HCT116 (cell line): ENCODE measurements around the gene TNNC1. TPM values are rescaled to one million over a fixed set of nuclear protein-coding genes. Genes with fewer than 3 reads are reported as not detected.

Experiments
- ATAC-seq: fragments of 200-7000 bp; cut with Tn5 transposase; 2 replicates; pipeline ENCODE4 v1.9.1; 2020; ENCODE audit warnings: mild to moderate bottlenecking, moderate library complexity
- BruUV-seq: library from RNA; stranded (reverse); fragments of 400-500 nt; replicated peaks from 2 replicates; lab custom pipeline; 2021; lab: Mats Ljungman, UMichigan
- CTCF ChIA-PET: fragments of 300-600 bp; sonication (Branson Sonifier 250); formaldehyde crosslinking; loops from one replicate; lab custom pipeline; 2021; ENCODE audit warnings: antibody characterized with exemption; lab: Charles Lee
- POLR2A ChIA-PET: fragments of 300-600, 350-600 bp; sonication (Branson Sonifier 250); formaldehyde crosslinking; loops from one replicate; lab custom pipeline; 2021; ENCODE audit warnings: antibody characterized with exemption; lab: Charles Lee
- RAD21 ChIA-PET, 2 experiments: fragments of 300-600 bp; sonication (Branson Sonifier 250); formaldehyde crosslinking; loops; one replicate each; lab custom pipeline; 2023; ENCODE audit warnings: low total read pairs in 2 of 2; ENCODE audit not compliant: uncharacterized antibody in 2 of 2, unreplicated experiment in 2 of 2, low non-redundant PET in 1 of 2; lab: Charles Lee
- DNase-seq: peaks from one replicate; pipeline ENCODE4 v3.0.0-alpha.2; 2010; ENCODE audit warnings: low read depth, low spot score
- H2AFZ ChIP-seq: fragments of 200-600 bp; shearing (Covaris generic), sonication (generic); 2 replicates; pipeline ENCODE4 v1.6.1; 2017; ENCODE audit warnings: low read depth, mixed run types, mixed read lengths, antibody characterized with exemption, low read length; ENCODE audit not compliant: poor library complexity, severe bottlenecking
- H3K27ac ChIP-seq: 2 replicates; pipeline ENCODE4 v1.5.1; 2012; ENCODE audit warnings: low read depth, low read length
- H3K27me3 ChIP-seq: fragments of 200-600 bp; sonication (generic); 2 replicates; pipeline ENCODE4 v1.6.1; 2016; ENCODE audit warnings: mixed run types, low read length, mixed read lengths; ENCODE audit not compliant: insufficient read depth
- H3K36me3 ChIP-seq, 2 experiments: fragments of 200-500 bp in 1 of 2; fragments of 200-600 bp in 1 of 2; sonication (Bioruptor generic) in 1 of 2; sonication (generic) in 1 of 2; 2 replicates each; pipeline versions ENCODE4 v1.5.1 to v1.6.1; 2014 to 2016; ENCODE audit warnings: low read length in 2 of 2, inconsistent platforms in 1 of 2, mixed read lengths in 1 of 2, mixed run types in 1 of 2; ENCODE audit not compliant: insufficient read depth in 2 of 2, control insufficient read depth in 1 of 2
- H3K4me1 ChIP-seq, 2 experiments: fragments of 200-600 bp in 1 of 2; sonication (generic) in 1 of 2; 2 replicates each; pipeline versions ENCODE4 v1.5.1 to v1.6.1; 2012 to 2017; ENCODE audit warnings: low read length in 2 of 2, inconsistent platforms in 1 of 2, mild to moderate bottlenecking in 1 of 2, mixed read lengths in 1 of 2, mixed run types in 1 of 2, moderate library complexity in 1 of 2; ENCODE audit not compliant: insufficient read depth in 2 of 2, control insufficient read depth in 1 of 2
- H3K4me2 ChIP-seq: fragments of 200-600 bp; sonication (generic); 2 replicates; pipeline ENCODE4 v1.6.1; 2017; ENCODE audit warnings: mixed run types, low read length, mixed read lengths
- H3K4me3 ChIP-seq, 2 experiments: fragments of 200-600 bp in 1 of 2; sonication (generic) in 1 of 2; replicated peaks in 1 of 2; 2 replicates each; pipeline ENCODE4 v1.5.1; 2011 to 2016; ENCODE audit warnings: low read length in 2 of 2, control low read depth in 1 of 2, low read depth in 1 of 2, mild to moderate bottlenecking in 1 of 2, mixed read lengths in 1 of 2, mixed run types in 1 of 2
- H3K79me2 ChIP-seq: fragments of 200-600 bp; sonication (generic); 2 replicates; pipeline ENCODE4 v1.6.1; 2017; ENCODE audit warnings: mild to moderate bottlenecking, mixed run types, low read length, moderate library complexity, mixed read lengths; ENCODE audit not compliant: insufficient read depth
- H3K9ac ChIP-seq: fragments of 200-600 bp; sonication (generic); 2 replicates; pipeline ENCODE4 v1.6.1; 2016; ENCODE audit warnings: low read length, mixed read lengths
- H3K9me2 ChIP-seq: fragments of 200-600 bp; sonication (generic), shearing (Covaris generic); 2 replicates; pipeline ENCODE4 v1.6.1; 2017; ENCODE audit warnings: mixed run types, mild to moderate bottlenecking, moderate library complexity; ENCODE audit not compliant: insufficient read depth
- H3K9me3 ChIP-seq, 2 experiments: fragments of 200-500 bp in 1 of 2; fragments of 200-600 bp in 1 of 2; sonication (Bioruptor generic) in 1 of 2; sonication (generic) in 1 of 2; 2 replicates each; pipeline ENCODE4 v1.6.1; 2014 to 2017; ENCODE audit warnings: low read length in 2 of 2, mixed read lengths in 2 of 2, inconsistent platforms in 1 of 2, low read depth in 1 of 2, mild to moderate bottlenecking in 1 of 2, mixed run types in 1 of 2, moderate library complexity in 1 of 2; ENCODE audit not compliant: control insufficient read depth in 1 of 2, insufficient read depth in 1 of 2
- H4K20me1 ChIP-seq: fragments of 200-600 bp; sonication (generic), shearing (Covaris generic); 2 replicates; pipeline ENCODE4 v1.6.1; 2017; ENCODE audit warnings: mixed run types, mild to moderate bottlenecking, moderate library complexity; ENCODE audit not compliant: insufficient read depth
- ATF3 ChIP-seq: IDR thresholded peaks from 2 replicates; pipeline ENCODE4 v1.6.1; 2012
- CEBPB ChIP-seq: IDR thresholded peaks from 2 replicates; pipeline ENCODE4 v1.6.1; 2012; ENCODE audit warnings: low read depth
- ELF1 ChIP-seq: IDR thresholded peaks from 2 replicates; pipeline ENCODE4 v1.6.1; 2012; ENCODE audit warnings: low read depth, borderline replicate concordance
- EZH2phosphoT487 ChIP-seq: fragments of 200-600 bp; IDR thresholded peaks from 2 replicates; pipeline ENCODE4 v1.6.1; 2018; ENCODE audit warnings: antibody characterized with exemption, borderline replicate concordance
- JUND ChIP-seq: IDR thresholded peaks from 2 replicates; pipeline ENCODE4 v1.6.1; 2012
- RAD21 ChIP-seq: IDR thresholded peaks from 2 replicates; pipeline ENCODE4 v1.6.1; 2012; ENCODE audit warnings: low read depth, mild to moderate bottlenecking
- SIN3A ChIP-seq: IDR thresholded peaks from 2 replicates; pipeline ENCODE4 v1.6.1; 2012; ENCODE audit warnings: low read depth
- SRF ChIP-seq: IDR thresholded peaks from 2 replicates; pipeline ENCODE4 v1.6.1; 2012; ENCODE audit warnings: low read depth
- ZBTB33 ChIP-seq: IDR thresholded peaks from 2 replicates; pipeline ENCODE4 v1.6.1; 2011; ENCODE audit warnings: mild to moderate bottlenecking, low read length, moderate library complexity; ENCODE audit not compliant: insufficient replicate concordance; ENCODE audit errors: extremely low read depth
- ZFX ChIP-seq: fragments of 450-650 bp; IDR thresholded peaks from 2 replicates; pipeline ENCODE4 v1.6.1; 2017
- ZNF274 ChIP-seq: fragments of 200-500 bp; sonication (Bioruptor generic); IDR thresholded peaks from 2 replicates; pipeline ENCODE4 v1.6.1; 2014; ENCODE audit warnings: mild to moderate bottlenecking, low read depth, low read length, inconsistent platforms
- intact Hi-C: fragments of 100-400 bp; cut with micrococcal nuclease; formaldehyde crosslinking; loops from 2 replicates; pipeline ENCODE4 v1.10.0; 2022
- total RNA-seq: library from RNA; stranded (reverse); gene quantifications from one replicate; pipeline ENCODE4 v1.2.1, GENCODE V29; 2021; ENCODE audit not compliant: unreplicated experiment
- TF ChIP-seq, protein P1 (sequence below), 3 experiments: fragments of 200-600 bp in 1 of 3; sonication (generic) in 1 of 3; IDR thresholded peaks in 2 of 3; conservative IDR thresholded peaks in 1 of 3; 2 replicates each; pipeline ENCODE4 v1.5.1; 2012 to 2017; ENCODE audit warnings: low read depth in 2 of 3, low read length in 2 of 3, antibody characterized with exemption in 1 of 3, borderline replicate concordance in 1 of 3, control low read depth in 1 of 3, mild to moderate bottlenecking in 1 of 3, mixed read lengths in 1 of 3, mixed run types in 1 of 3, moderate library complexity in 1 of 3; ENCODE audit not compliant: insufficient read depth in 1 of 3
- TF ChIP-seq, protein P2 (sequence below): IDR thresholded peaks from 2 replicates; pipeline ENCODE4 v1.6.1; 2012

TNNC1 gene
- total RNA-seq, 1 experiment from 2014 or later, result 2.2 TPM

DNA sequence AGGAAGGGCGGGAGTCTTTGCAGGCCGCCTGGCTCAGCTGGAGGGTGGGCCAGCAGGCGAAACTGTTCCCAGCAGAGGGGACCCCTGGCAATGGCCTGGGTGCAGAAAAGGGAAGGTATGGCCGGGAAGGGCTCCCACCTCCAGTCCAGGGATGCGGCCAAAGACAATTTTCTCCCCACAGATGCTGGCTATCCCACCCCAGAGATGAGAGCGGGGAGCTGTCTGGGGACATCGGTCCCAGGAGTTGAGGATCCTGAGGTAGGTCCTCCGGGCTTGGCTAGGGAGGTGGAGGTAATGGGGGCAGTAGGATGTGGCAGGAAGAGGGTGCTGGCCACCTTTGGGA lies 10.6 kb downstream of the TNNC1 start:
- Histone ChIP-seq H4K20me1 (no peaks in the 10 kb centered on the region), H3K9ac (no peak overlapping the region), H3K79me2 (no peaks in the 10 kb centered on the region), H3K4me2 (no peak overlapping the region), H3K36me3 (no peaks in the 10 kb centered on the region), H3K27ac (no peak overlapping the region), H3K27me3 (no peaks in the 10 kb centered on the region), H3K9me3 (no peaks in the 10 kb centered on the region), H3K9me2 (no peaks in the 10 kb centered on the region), H2AFZ (no peak overlapping the region), H3K4me3 (no peak overlapping the region), H3K4me1 (peaks cover 2 to 17% of the 10 kb centered on the region in 2 experiments; a peak in 3 of 4 replicates)
- RAD21 ChIA-PET, result no interaction called here
- intact Hi-C loops, result no loop called here
- POLR2A ChIA-PET, result no interaction called here
- CTCF ChIA-PET, result no interaction called here
- no TSS peak for BruUV-seq
- DNase-seq (no peak), ATAC-seq (no peak)
- TF ChIP-seq JUND, result no peak
- no peak for TF ChIP-seq ZFX
- TF ChIP-seq RAD21, result no peak
- no peak for TF ChIP-seq SRF
- TF ChIP-seq ELF1, result no peak
- TF ChIP-seq EZH2phosphoT487, result no peak

DNA sequence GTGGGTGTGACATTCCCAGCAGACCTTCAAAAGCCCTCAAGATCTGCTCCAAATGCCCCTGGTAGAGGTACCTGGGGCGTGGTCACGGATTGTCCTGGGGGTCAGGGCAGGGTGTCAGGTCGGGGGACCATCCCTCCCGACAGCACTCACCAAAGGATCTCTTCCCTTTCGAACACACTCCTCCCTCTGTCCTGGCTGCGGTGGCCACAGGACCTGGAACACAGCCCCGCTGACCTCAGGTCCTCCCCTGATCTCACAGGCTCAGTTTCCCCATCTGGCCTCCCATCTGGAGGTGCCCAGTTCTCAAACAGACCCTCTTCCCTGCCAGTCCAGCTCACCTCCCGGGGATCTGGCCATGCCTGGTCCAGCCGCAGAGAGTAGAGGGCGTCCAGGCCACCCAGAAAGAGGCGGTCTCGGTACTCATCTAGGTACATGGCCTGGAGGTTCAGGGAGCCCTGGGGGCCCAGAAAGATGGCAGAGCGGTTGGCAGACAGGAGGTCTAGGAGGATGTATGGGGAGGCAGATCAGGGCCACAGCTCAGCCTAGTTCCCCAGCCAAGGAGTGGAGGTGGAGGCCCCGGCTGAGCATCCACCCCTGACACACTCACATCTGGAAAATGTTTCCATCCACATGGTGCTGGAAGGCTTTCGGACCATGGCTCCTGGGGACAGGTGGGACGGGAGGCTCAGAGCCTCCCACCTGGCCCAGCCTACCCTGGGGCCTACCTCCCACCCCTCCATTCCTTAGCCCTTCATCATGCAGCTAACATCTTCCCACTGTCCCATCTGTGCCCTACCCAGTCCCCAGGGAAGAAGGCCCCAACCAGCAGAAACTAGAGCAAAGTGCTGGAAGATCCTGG lies 11.2 kb downstream of the TNNC1 start:
- Histone ChIP-seq H3K4me1 (peaks cover 2 to 17% of the 10 kb centered on the region in 2 experiments; a peak in 3 of 4 replicates), H3K9ac (no peak overlapping the region), H3K4me2 (no peak overlapping the region), H4K20me1 (no peaks in the 10 kb centered on the region), H3K27ac (no peak overlapping the region), H3K27me3 (no peaks in the 10 kb centered on the region), H2AFZ (no peak overlapping the region), H3K79me2 (no peaks in the 10 kb centered on the region), H3K36me3 (no peaks in the 10 kb centered on the region), H3K4me3 (no peak overlapping the region), H3K9me2 (no peaks in the 10 kb centered on the region), H3K9me3 (no peaks in the 10 kb centered on the region)
- BruUV-seq, result no TSS peak
- ChIA-PET POLR2A (no interaction called here), RAD21 (no interaction called here), CTCF (no interaction called here)
- intact Hi-C loops, result no loop called here
- ATAC-seq (no peak), DNase-seq (no peak)
- TF ChIP-seq ATF3 (no peak), SIN3A (no peak), ZNF274 (no peak), ZBTB33 (no peak), RAD21 (no peak), CEBPB (no peak), SRF (no peak)
- TF ChIP-seq, protein P1, sequence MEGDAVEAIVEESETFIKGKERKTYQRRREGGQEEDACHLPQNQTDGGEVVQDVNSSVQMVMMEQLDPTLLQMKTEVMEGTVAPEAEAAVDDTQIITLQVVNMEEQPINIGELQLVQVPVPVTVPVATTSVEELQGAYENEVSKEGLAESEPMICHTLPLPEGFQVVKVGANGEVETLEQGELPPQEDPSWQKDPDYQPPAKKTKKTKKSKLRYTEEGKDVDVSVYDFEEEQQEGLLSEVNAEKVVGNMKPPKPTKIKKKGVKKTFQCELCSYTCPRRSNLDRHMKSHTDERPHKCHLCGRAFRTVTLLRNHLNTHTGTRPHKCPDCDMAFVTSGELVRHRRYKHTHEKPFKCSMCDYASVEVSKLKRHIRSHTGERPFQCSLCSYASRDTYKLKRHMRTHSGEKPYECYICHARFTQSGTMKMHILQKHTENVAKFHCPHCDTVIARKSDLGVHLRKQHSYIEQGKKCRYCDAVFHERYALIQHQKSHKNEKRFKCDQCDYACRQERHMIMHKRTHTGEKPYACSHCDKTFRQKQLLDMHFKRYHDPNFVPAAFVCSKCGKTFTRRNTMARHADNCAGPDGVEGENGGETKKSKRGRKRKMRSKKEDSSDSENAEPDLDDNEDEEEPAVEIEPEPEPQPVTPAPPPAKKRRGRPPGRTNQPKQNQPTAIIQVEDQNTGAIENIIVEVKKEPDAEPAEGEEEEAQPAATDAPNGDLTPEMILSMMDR (IDR thresholded peaks at IDR 0.05 in 2 of 3, conservative IDR thresholded peaks at IDR 0.05 in 1 of 3; ENCODE audit: borderline replicate concordance in 1 of 3, insufficient read depth in 1 of 3, low read depth in 2 of 3, low read length in 2 of 3), result no peak
- TF ChIP-seq, protein P2, sequence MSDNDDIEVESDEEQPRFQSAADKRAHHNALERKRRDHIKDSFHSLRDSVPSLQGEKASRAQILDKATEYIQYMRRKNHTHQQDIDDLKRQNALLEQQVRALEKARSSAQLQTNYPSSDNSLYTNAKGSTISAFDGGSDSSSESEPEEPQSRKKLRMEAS, result no peak
